ENCODE results near the gene DNM2.

DNM2 gene

DNA sequence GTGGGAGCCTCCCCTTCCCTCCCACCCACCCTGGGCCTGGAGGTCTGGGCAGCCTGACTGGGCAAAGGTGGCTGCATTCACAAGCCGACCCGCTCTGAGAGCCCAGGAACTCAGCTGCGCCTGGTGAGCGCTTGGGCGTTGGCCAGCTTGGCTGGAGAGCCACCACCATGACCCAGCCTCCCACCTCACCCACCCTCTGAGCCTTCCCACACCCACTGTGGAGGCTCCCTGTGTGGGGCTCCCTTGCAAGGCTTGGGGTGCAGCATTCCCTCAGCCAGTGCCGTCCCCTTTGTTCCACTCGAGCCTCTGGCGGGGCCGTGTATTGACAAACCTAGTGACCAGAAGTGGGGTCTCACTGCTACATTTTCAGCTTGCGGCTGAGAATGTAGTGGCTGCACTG lies 31.7 kb upstream of the DNM2 start:
- no CpG with 5 or more reads among the region's 10 CpGs for WGBS, 2 donors (ENCODE audit: extremely low coverage in 2 of 2, insufficient read length in 2 of 2, insufficient replicate concordance in 1 of 2)
- no peak overlapping the region for H3K27ac ChIP-seq (replicated peaks; ENCODE audit: low read length)
- H3K4ac ChIP-seq (ENCODE audit: low read length) = no peak overlapping the region
- no peak overlapping the region for H4K91ac ChIP-seq (ENCODE audit: low read depth, low read length, poor library complexity)
- H3K4me2 ChIP-seq (ENCODE audit: insufficient read depth, low read length, poor library complexity, severe bottlenecking) = no peak overlapping the region
- H2AK5ac ChIP-seq (ENCODE audit: low read depth, low read length) = no peak overlapping the region
- H3K4me1 ChIP-seq (ENCODE audit: control insufficient read depth in 2 of 2, insufficient read depth in 1 of 2, low read depth in 1 of 2, low read length in 2 of 2) = no peaks in the 10 kb centered on the region
- no peak overlapping the region for H2BK12ac ChIP-seq (ENCODE audit: low read length)
- no peaks in the 10 kb centered on the region for H3K27me3 ChIP-seq (ENCODE audit: control insufficient read depth in 3 of 3, insufficient read depth in 3 of 3, low read depth in 1 of 3, low read length in 3 of 3)
- H3K36me3 ChIP-seq (replicated peaks in 1 of 2; ENCODE audit: control insufficient read depth in 2 of 2, insufficient read depth in 2 of 2, low read length in 2 of 2) = peaks cover 86 to 100% of the 10 kb centered on the region in 2 donors
- no peak overlapping the region for H2AFZ ChIP-seq (ENCODE audit: low read length)
- peak overlapping the region; percentile 57 for H4K8ac ChIP-seq (ENCODE audit: low read depth, low read length)
- H3K14ac ChIP-seq (ENCODE audit: low read length) = no peak overlapping the region
- H2BK15ac ChIP-seq (ENCODE audit: low read length) = no peak overlapping the region
- H2BK120ac ChIP-seq (ENCODE audit: low read depth, low read length) = no peak overlapping the region
- peak overlapping the region; percentile 47 for H3K23ac ChIP-seq (ENCODE audit: low read depth, low read length, poor library complexity)
- no peak overlapping the region for H2BK5ac ChIP-seq (ENCODE audit: low read length)
- no peak overlapping the region for H3K4me3 ChIP-seq (ENCODE audit: low read length in 2 of 2)
- H3K9me3 ChIP-seq (replicated peaks in 1 of 2; ENCODE audit: control insufficient read depth in 2 of 2, insufficient read depth in 1 of 2, low read depth in 1 of 2, low read length in 2 of 2) = no peaks in the 10 kb centered on the region
- DNase-seq (ENCODE audit: low spot score) = no peak
- peak overlapping the region; percentile 31 for H3K18ac ChIP-seq (ENCODE audit: low read length)
- no peak overlapping the region for H3K9ac ChIP-seq (ENCODE audit: low read depth, low read length, poor library complexity)
- peaks cover 43% of the 10 kb centered on the region for H3K79me1 ChIP-seq (ENCODE audit: low read depth, low read length)

DNA sequence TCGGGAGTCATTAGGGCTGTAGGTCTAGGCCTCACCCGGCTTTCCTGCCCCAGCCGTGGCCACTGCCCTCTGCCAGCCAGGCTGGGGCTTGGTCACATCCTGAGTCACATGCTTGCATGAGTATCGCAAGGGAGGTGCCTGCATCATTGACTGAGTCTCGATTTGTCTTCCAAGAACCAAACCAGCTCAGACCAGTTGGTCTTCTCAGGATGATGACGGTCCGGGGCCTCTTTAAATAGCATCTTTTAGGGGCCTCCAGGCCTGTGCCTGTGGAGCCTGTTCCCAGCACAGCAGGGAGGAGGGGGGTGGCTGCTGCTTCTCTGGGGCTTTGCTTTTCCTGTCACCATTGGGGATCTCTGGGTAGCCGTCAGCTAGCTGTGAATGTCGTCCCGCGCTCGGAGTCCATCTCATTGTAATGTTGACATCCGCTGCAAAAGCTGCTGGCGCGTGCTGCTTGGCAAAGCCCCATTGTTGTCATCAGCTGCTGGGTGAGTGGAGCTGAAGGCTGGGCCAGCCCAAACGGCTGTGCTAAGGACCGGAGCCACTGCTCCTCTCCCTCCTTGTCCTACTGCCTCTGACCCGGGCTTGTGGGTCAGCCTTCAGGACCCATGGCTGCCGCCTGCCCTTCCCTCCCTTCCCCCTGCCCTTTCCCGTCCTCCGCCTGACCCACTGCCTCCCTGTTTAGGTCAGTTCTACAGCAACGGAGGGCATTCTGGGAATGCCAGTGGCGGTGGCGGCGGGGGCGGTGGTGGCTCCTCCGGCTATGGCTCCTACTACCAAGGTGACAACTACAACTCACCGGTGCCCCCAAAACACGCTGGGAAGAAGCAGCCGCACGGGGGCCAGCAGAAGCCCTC lies 31.0 kb upstream of the DNM2 start:
- Histone ChIP-seq H3K36me3 (replicated peaks in 1 of 2; ENCODE audit: control insufficient read depth in 2 of 2, insufficient read depth in 2 of 2, low read length in 2 of 2) (peaks cover 87 to 100% of the 10 kb centered on the region in 2 donors), H3K79me1 (ENCODE audit: low read depth, low read length) (peaks cover 42% of the 10 kb centered on the region), H3K9ac (ENCODE audit: low read depth, low read length, poor library complexity) (peak overlapping the region; percentile 0), H2BK120ac (ENCODE audit: low read depth, low read length) (no peak overlapping the region), H3K23ac (ENCODE audit: low read depth, low read length, poor library complexity) (peak overlapping the region; percentile 47), H2BK5ac (ENCODE audit: low read length) (no peak overlapping the region), H4K8ac (ENCODE audit: low read depth, low read length) (peak overlapping the region; percentile 57), H3K4me1 (ENCODE audit: control insufficient read depth in 2 of 2, insufficient read depth in 1 of 2, low read depth in 1 of 2, low read length in 2 of 2) (no peaks in the 10 kb centered on the region), H3K27ac (replicated peaks; ENCODE audit: low read length) (no peak overlapping the region), H2BK12ac (ENCODE audit: low read length) (no peak overlapping the region), H3K18ac (ENCODE audit: low read length) (peak overlapping the region; percentile 31), H3K27me3 (ENCODE audit: control insufficient read depth in 3 of 3, insufficient read depth in 3 of 3, low read depth in 1 of 3, low read length in 3 of 3) (no peaks in the 10 kb centered on the region), H2BK15ac (ENCODE audit: low read length) (no peak overlapping the region), H3K4me2 (ENCODE audit: insufficient read depth, low read length, poor library complexity, severe bottlenecking) (no peak overlapping the region), H3K9me3 (replicated peaks in 1 of 2; ENCODE audit: control insufficient read depth in 2 of 2, insufficient read depth in 1 of 2, low read depth in 1 of 2, low read length in 2 of 2) (no peaks in the 10 kb centered on the region), H3K14ac (ENCODE audit: low read length) (no peak overlapping the region), H3K4me3 (ENCODE audit: low read length in 2 of 2) (no peak overlapping the region), H2AFZ (ENCODE audit: low read length) (no peak overlapping the region), H4K91ac (ENCODE audit: low read depth, low read length, poor library complexity) (no peak overlapping the region), H3K4ac (ENCODE audit: low read length) (no peak overlapping the region), H2AK5ac (ENCODE audit: low read depth, low read length) (no peak overlapping the region)
- DNase-seq (ENCODE audit: low spot score) = no peak
- WGBS, 2 donors (ENCODE audit: extremely low coverage in 2 of 2, insufficient read length in 2 of 2, insufficient replicate concordance in 1 of 2) = no CpG with 5 or more reads among the region's 31 CpGs

DNA sequence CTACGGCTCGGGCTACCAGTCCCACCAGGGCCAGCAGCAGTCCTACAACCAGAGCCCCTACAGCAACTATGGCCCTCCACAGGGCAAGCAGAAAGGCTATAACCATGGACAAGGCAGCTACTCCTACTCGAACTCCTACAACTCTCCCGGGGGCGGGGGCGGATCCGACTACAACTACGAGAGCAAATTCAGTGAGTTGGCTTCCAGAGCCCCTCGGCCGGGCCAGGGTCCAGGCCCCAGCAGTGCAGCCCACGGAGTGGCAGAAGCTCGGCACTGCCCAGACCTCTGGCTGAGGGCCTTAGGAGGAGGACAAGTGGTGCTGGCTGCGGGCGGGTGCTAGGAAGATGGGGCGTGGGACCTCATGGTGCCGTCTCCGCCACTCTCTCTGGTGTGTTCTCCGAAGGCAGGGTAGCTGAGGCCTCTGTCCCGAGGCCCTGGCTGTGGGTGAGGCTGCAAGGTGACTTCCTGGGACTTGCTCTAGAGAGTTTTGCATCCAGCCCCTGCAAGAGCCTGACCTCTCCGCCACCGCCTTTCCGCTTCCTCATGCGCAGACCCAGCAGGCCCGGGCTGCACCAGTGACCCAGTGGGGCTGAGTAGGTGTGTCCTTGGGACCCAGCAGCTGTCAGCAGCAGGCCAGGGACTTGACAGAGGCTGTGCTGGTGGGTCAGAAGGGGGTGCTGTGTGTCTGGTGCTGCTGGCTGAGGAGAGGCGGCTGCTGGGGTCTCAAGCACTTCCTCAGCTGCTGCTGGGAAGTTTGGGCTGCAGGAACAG lies 30.2 kb upstream of the DNM2 start:
- DNase-seq (ENCODE audit: low spot score) = no peak
- no peak overlapping the region for H2AK5ac ChIP-seq (ENCODE audit: low read depth, low read length)
- no peak overlapping the region for H2BK15ac ChIP-seq (ENCODE audit: low read length)
- H4K8ac ChIP-seq (ENCODE audit: low read depth, low read length) = no peak overlapping the region
- no peak overlapping the region for H3K4me3 ChIP-seq (ENCODE audit: low read length in 2 of 2)
- no peak overlapping the region for H2BK120ac ChIP-seq (ENCODE audit: low read depth, low read length)
- no peaks in the 10 kb centered on the region for H3K4me1 ChIP-seq (ENCODE audit: control insufficient read depth in 2 of 2, insufficient read depth in 1 of 2, low read depth in 1 of 2, low read length in 2 of 2)
- no peak overlapping the region for H3K4me2 ChIP-seq (ENCODE audit: insufficient read depth, low read length, poor library complexity, severe bottlenecking)
- no peak overlapping the region for H3K9ac ChIP-seq (ENCODE audit: low read depth, low read length, poor library complexity)
- H2BK5ac ChIP-seq (ENCODE audit: low read length) = no peak overlapping the region
- H3K79me1 ChIP-seq (ENCODE audit: low read depth, low read length) = peaks cover 35% of the 10 kb centered on the region
- no peak overlapping the region for H3K23ac ChIP-seq (ENCODE audit: low read depth, low read length, poor library complexity)
- no peak overlapping the region for H2BK12ac ChIP-seq (ENCODE audit: low read length)
- peak overlapping the region; percentile 37 for H3K4ac ChIP-seq (ENCODE audit: low read length)
- H3K18ac ChIP-seq (ENCODE audit: low read length) = no peak overlapping the region
- H3K14ac ChIP-seq (ENCODE audit: low read length) = no peak overlapping the region
- no peak overlapping the region for H3K27ac ChIP-seq (replicated peaks; ENCODE audit: low read length)
- H3K27me3 ChIP-seq (ENCODE audit: control insufficient read depth in 3 of 3, insufficient read depth in 3 of 3, low read depth in 1 of 3, low read length in 3 of 3) = no peaks in the 10 kb centered on the region
- WGBS, 2 donors (ENCODE audit: extremely low coverage in 2 of 2, insufficient read length in 2 of 2, insufficient replicate concordance in 1 of 2) = no CpG with 5 or more reads among the region's 25 CpGs
- peaks cover 87 to 100% of the 10 kb centered on the region in 2 donors for H3K36me3 ChIP-seq (replicated peaks in 1 of 2; ENCODE audit: control insufficient read depth in 2 of 2, insufficient read depth in 2 of 2, low read length in 2 of 2)
- no peak overlapping the region for H4K91ac ChIP-seq (ENCODE audit: low read depth, low read length, poor library complexity)
- H3K9me3 ChIP-seq (replicated peaks in 1 of 2; ENCODE audit: control insufficient read depth in 2 of 2, insufficient read depth in 1 of 2, low read depth in 1 of 2, low read length in 2 of 2) = no peaks in the 10 kb centered on the region
- no peak overlapping the region for H2AFZ ChIP-seq (ENCODE audit: low read length)

All from neuronal stem cell (in vitro differentiated cells).